GM18519 (cell line): Measurements from ENCODE around the gene GPR146.

ENCODE experiments used
- ATAC-seq: cut with Tn5 transposase; IDR thresholded peaks from one replicate; pipeline ENCODE4 v1.9.1; 2021; ENCODE audit warnings: mild to moderate bottlenecking, moderate library complexity; ENCODE audit not compliant: unreplicated experiment, low FRiP score

Gene GPR146

DNA sequence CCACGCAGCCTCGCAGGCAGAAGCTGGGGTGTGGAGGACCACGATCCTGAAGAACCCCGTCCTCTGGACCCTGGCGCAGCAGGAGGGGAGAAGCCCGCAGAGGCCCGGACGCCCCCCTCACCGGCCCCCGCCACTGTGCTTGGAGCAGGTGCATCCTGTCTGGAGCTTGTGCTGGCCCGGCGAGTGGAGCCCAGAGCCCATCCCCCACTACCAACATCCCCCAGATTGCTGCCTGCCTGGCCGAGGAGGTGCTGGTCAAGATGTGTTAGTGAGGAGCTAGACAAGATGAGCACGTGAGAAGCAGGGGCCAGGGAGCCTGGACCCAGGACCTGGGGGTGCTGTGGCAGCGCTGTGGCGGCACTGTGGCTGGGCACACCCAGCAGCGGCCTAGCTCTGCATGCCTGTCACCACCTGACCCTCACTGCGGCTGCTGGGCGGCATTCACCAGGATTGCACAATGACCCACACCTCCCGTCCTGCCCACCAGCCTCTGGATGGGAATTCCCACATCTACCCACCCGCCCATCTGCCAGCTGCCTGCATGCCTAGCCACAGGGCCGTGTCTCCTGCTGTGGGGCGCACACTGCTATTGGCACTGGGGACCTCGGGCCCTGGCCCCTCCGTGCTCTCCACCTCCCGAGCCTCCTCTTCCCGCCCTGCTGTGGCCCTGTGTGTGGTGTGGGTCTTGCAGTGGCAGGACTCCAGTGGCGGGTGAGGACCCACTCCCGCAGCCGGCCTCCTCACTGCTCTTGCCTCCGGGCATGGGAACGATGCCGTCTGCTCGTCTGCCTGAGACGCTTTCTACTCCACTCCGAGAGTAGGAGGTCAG lies 11.8 kb downstream of the GPR146 start:
- no peak for ATAC-seq

DNA sequence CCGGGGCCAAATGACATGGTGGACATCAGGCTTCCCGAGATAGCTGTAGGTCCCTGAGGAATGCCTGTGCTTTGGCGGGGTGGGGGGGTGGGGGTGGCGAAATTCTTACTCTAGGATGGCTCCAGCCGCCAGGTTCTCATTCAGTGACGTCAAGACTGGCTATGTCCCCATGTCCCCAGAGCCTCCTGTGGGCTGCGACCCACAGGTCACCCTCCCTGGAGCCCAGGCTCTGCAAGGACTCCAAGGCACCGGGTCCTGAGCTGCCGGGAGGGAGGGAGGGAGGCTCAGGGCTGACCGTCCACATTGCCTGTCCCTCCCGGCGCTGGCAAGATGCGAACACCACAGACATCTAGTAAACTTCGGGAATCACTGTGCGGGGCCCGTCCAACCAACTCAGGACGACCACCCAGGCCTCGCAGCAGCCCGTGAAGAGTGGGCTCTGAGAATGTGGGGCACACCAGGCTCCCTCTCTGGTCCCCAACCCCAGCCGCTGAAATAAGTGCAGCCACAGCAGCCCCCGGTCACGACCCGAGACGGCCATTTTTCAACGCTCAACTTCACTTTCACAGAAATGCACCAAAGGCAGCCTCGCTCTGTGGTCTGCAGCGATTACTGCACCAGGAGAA lies 12.6 kb downstream of the GPR146 start:
- ATAC-seq = no peak

DNA sequence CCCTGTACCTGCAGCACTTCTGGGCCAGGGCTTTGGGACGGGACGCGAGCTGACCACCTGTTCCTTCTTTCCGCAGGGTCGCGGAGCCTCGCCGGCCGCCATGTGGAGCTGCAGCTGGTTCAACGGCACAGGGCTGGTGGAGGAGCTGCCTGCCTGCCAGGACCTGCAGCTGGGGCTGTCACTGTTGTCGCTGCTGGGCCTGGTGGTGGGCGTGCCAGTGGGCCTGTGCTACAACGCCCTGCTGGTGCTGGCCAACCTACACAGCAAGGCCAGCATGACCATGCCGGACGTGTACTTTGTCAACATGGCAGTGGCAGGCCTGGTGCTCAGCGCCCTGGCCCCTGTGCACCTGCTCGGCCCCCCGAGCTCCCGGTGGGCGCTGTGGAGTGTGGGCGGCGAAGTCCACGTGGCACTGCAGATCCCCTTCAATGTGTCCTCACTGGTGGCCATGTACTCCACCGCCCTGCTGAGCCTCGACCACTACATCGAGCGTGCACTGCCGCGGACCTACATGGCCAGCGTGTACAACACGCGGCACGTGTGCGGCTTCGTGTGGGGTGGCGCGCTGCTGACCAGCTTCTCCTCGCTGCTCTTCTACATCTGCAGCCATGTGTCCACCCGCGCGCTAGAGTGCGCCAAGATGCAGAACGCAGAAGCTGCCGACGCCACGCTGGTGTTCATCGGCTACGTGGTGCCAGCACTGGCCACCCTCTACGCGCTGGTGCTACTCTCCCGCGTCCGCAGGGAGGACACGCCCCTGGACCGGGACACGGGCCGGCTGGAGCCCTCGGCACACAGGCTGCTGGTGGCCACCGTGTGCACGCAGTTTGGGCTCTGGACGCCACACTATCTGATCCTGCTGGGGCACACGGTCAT lies 13.3 kb downstream of the GPR146 start:
- no peak for ATAC-seq

DNA sequence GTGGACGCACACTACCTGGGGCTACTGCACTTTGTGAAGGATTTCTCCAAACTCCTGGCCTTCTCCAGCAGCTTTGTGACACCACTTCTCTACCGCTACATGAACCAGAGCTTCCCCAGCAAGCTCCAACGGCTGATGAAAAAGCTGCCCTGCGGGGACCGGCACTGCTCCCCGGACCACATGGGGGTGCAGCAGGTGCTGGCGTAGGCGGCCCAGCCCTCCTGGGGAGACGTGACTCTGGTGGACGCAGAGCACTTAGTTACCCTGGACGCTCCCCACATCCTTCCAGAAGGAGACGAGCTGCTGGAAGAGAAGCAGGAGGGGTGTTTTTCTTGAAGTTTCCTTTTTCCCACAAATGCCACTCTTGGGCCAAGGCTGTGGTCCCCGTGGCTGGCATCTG lies 14.0 kb downstream of the GPR146 start:
- no peak for ATAC-seq

DNA sequence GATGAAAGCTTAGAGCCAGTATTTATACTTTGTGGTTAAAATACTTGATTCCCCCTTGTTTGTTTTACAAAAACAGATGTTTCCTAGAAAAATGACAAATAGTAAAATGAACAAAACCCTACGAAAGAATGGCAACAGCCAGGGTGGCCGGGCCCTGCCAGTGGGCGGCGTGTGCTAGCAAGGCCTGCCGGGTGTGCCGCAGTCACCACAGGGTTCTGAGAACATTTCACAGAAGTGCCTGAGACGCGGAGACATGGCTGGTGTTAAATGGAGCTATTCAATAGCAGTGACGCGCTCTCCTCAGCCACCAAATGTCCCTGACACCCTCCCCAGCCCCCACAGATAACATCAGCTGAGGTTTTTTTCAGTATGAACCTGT lies 14.5 kb downstream of the GPR146 start:
- peak; percentile 12 for ATAC-seq

DNA sequence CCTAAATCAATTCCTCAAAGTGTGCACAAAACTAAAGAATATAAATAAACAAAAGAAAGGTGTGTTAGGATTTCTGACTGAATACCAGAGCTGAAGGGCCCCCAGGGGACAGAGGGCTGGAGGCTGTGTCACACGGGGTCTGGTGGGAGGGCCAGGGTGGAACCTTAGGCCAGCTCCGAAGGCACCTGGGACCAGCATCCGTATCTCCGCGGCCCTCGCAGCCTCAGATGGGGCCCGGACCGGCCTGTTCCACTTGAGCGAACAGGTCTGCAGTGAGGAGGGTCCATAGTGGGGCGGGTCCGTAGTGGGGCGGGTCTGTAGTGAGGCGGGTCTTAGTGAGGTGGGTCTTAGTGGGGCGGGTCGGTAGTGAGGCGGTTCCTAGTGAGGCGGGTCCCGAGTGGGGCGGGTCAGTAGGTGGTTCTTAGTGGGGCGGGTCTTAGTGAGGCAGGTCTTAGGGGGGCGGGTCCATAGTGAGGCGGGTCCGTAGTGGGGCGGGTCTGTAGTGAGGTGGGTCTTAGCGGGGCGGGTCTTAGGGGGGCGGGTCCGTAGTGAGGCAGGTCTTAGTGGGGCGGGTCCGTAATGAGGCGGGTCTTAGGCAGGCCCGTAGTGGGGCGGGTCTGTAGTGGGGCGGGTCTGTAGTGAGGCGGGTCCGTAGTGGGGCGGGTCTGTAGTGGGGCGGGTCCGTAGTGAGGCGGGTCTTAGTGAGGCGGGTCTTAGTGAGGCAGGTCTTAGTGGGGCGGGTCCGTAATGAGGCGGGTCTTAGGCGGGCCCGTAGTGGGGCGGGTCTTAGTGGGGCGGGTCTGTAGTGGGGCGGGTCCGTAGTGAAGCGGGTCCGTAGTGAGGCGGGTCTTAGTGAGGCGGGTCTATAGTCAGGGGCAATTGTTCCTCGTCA lies 15.1 kb downstream of the GPR146 start:
- peak; percentile 35 for ATAC-seq

DNA sequence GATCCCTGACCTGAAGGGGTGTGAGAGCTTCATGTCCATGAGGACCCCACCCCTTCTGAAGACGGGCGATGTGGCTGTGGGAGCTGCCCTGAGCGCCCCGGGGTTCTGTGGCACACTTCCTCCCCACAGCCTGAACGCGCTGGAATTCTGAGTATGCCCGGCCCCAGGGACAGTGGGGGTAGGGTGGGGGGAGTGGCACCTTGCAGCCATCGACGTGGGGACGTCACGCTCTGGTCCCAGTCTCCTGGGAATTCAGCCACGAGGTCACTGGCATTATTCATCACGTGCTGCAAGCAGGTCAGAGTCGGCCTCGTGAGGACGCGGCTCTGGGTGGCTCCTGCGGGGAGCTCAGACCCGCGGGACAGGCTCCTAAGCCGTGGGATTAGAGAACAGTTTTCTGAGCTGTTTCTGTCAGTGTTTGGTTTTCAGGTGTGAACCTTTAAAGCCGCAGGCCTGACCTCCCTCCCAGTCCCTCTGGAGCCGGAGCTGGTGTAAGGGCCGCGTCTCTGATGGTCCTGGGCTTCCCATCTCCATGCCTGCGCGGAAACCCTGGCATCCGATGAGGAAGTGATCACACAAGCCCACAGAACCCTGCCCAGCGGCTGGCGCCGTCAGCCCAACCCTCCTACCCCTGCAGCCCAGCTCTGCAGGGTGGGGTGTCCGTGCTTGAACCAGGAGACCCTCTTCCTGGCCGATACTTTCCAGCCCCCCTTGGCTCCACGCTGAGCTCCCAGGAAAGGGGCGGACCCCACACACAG lies 16.1 kb downstream of the GPR146 start:
- no peak for ATAC-seq

DNA sequence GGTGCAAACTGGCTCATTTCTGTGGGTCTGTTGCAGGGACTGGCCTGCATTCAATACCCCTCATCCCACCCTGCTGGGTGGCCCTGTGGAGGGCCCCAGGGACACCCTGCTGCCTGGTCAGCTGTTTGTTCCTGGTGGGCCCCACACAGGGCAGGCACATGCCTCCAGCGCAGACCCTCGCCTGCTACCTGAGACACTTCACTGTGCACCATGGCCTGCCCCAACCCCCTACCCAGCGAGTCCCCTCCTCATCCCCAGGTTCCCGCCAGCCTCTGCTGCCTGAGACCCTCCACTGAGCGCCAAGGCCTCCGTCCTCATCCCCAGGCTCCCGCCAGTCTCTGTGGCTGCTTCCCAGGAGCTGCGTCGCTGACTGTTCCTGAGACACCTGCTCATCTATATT lies 16.8 kb downstream of the GPR146 start:
- ATAC-seq = no peak

DNA sequence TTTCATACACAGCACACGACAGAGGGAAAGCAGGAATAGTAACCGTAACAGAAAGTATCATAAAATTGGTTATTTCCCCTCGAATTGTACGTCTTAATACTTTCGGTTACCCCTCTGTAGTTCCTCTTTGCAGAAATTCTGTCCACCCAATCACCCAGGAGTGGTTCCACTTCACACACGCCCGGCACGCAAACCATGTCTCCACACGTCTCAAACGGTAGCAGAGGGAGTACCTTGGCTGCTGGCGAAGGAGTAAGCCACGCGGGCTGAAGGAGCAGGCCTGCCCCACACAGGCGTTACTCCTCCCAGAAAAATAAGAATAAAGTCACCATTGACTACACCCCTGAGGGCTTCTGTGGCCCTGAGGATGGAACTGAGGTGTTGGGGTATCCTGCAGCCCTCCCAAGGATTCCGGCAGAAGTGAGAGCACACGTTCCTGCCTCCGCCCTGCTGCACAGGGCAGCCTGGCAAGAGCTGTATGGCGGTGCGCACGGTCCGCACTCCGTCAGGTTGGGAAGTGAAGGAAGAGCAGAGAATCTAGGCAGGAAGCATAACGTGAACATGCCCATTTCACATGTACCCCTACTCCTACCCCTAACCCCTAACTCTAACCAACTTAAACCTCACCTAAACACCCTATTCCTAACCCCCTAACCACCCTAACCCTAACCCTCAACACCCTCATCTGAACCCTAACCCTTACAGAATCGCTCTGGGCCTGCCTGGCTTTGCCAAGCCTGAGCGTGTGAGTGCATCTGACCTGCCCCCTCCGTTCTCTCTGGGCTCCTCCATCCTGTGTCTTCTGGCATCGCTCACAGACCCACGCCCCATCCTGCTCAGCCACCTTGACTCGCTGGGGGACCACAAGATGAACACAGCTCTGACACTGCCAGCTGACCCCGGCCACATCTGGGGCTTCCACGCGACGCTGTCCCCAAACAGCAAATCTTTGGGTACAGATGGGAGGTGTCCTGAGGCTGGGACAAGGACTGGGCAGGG lies 18.2 kb downstream of the GPR146 start:
- peak; percentile 33 for ATAC-seq

DNA sequence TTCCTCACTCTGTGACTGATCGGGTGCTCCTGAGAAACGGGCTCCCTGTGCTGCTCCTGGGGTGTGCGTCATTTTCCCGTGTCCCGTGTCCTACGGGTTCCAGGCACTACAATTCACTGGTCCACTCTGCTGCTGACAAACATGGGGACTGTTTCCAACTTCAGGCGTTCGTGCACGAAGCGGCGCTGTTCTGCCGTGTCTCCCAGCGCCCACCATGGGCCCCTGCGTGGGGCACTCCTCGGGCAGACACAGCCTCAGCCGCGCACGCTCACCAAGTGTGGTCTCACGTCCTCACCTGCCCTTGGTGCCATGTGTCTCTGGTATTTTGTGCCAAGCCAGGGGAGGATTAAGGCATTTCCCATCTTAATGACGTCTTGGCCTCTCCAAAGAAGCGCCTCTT lies 19.0 kb downstream of the GPR146 start:
- no peak for ATAC-seq

DNA sequence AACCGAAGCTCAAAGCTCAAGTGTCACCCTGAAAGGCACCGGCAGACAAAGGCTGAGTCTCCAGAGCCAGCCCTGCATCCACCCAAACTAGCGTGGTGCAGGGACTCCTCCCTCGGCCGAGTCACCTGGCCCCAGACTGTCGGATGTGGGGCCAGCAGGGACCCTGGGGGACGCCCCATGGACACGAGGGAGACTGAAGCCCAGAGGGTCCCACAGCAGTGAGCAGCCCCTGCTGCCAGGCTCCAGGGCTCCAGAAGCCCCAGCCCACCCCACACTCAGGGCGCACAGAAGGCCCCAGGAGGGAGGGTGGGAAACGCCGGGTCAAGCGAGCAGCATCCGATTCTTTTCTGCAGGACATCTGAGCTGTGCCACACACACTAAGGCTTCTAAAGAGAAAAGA lies 20.2 kb downstream of the GPR146 start:
- no peak for ATAC-seq

DNA sequence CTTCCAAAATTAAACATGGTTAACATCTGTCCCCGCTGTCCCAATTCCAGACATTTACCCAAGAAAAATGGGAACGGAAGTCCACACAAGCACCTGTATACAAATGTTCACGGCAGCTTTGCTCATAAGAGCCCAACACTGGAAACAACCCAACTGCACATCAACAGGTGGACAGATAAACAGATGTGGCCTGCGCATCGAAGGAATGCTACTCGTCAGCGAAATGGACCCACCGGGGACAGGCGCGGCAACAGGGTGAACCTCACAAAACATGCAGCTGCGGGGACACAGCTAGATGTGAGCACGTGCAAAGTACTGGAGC lies 20.9 kb downstream of the GPR146 start:
- no peak for ATAC-seq

DNA sequence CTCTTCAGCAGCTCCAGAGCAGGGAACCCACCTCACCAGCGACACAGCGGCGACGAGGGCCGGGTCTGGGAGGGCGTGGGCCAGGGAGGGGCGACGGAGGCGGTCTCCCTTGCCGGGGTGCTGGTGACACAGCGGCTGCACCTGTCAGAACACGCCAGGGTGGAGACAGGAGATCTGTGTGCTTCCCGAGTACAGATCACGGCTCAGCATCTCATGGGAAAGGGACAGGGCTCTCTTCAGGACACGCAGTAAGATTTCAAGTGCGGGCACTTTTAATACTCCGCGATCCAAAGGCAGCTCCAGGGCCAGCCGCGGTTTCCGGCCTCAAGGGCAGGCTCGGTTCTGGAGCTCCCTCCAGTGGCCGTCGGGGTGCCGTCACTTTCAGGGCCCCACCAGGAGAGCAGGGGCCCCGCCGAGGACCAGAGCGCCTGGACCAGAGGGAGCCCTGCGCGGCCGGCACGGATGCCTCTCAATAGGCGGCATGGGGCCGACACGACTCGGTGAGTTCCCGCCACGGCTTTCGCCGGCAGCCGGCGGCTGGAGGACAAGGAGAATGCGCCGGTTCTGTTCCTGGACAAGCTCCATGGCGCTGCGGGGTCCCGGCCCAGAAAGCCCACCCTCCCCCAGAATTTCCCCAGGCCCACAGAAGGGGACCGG lies 21.4 kb downstream of the GPR146 start:
- ATAC-seq = no peak

DNA sequence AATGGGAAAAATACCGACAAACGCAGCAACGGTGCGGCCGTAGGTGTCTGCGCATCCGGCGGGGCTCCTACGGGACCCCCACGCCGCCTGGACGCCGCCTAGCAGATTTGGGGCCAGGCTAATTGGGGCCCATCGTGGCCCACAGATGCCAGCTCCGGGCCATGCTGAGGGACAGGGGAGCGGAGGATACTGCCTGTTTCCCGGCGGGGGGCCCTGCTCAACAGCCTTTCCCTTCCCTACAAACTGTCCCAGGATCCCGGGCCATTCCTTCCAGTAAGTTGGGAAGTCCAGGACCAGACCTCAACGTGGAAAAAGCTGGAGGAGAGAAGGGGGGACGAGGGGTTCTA lies 21.9 kb downstream of the GPR146 start:
- no peak for ATAC-seq

DNA sequence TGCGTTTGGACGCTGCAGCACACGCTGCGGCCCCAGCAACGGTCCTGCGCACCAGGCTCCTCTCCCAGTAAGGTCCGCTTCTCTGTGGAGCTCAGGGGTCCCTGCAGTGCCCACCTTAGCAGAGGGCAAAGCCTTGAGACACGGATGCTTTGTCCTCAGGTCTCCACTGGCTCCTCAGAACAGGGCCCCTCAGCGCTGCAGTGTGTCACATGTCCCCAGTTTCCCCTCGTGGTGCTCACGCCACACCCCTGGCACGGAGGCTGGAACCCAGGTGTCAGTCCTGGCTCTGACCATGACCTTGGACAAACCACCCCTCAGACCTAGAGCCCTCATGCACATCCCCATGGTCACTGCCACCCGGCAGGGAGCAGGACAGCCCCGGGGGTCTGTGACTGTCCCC lies 23.7 kb downstream of the GPR146 start:
- ATAC-seq = no peak

DNA sequence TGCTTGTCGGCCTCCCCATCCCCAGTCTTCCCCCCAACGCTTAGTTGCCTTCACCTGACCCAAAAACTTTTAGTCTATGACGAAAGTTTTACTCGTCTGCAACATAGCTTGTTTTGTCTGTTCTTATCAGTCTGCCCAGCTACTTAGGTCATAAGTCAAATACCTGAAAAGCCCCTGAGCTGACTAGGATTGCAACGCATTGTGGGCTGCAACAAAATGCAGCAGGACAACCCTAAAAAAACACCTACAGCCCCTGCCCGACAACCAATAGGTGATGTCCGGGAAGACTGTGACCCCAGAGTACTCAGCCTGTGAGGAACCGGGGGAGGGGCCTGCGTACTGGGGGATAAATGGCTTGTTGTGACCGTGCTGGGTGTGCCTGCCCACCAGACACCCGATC lies 24.3 kb downstream of the GPR146 start:
- no peak for ATAC-seq

DNA sequence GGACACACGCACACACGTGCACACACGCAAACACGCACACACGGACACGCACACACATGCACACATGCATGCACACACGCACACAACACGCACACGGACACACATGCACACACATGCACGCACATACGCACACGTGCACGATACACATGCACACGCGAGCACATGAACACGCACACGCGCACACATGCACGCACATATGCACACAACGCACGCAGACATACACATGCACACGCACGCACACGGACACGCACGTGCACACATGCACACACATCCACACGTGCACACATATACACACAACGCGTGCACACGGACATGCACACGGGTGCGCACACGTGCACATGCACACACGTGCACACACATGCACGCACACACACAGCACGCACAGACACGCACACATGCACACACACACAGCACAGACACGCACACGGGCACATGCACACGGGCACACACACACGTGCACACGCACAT lies 26.2 kb downstream of the GPR146 start:
- ATAC-seq = no peak

DNA sequence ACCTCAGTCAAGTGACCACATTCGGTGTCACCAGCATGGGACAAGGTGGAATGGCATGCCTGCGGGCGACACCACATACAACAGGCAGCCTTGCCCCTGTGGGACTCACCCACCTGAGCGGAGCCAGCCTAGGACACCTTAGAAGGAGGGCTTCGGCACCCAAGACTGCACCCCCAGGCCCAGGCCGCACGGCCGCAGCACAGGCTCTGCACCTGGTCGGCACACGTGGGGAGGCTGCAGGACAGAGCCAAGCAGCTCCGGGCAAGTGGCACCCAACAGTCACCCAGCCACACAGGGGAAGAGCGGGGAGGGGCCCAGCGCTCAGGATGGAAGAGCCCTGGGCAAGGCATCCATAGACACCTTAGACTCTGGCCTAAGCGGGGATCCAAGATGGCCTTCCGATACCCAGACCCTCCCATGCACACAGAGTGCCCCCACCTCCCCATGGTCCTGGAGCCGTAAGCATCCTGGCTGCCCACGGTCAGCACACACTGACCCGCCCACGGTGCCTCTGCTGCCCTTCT lies 27.4 kb downstream of the GPR146 start:
- no peak for ATAC-seq
